HEK293T (cell line): ENCODE data around the gene FXYD7.
"Not testable (repeated sequence)": the region's sequence is repeated elsewhere in the genome, so short reads cannot be mapped to it uniquely, and the experiment has no call there.

ENCODE experiments used
- CTCF ChIA-PET: fragments of 350-600 bp; formaldehyde crosslinking; extraction: SDS; loops from one replicate; lab custom pipeline; 2021; ENCODE audit warnings: antibody characterized with exemption, inconsistent platforms; lab: Yijun Ruan, JAX
- POLR2A ChIA-PET: fragments of 350-600 bp; formaldehyde crosslinking; extraction: SDS; loops from one replicate; lab custom pipeline; 2020; ENCODE audit warnings: antibody characterized with exemption, inconsistent platforms; lab: Yijun Ruan, JAX
- DNase-seq: peaks from one replicate; pipeline ENCODE4 v3.0.0; 2012; ENCODE audit warnings: mixed read lengths; ENCODE audit errors: extremely low spot score
- ARNT ChIP-seq: fragments of 450-650 bp; IDR thresholded peaks from 2 replicates; pipeline ENCODE4 v1.6.1; 2017; ENCODE audit warnings: mild to moderate bottlenecking
- BHLHE40 ChIP-seq: fragments of 450-650 bp; IDR thresholded peaks from 2 replicates; pipeline ENCODE4 v1.6.1; 2016; ENCODE audit warnings: mild to moderate bottlenecking, moderate library complexity, borderline replicate concordance
- CTBP1 ChIP-seq: fragments of 450-650 bp; IDR thresholded peaks from 2 replicates; pipeline ENCODE4 v1.6.1; 2016; ENCODE audit warnings: borderline replicate concordance
- ELF4 ChIP-seq: fragments of 450-650 bp; IDR thresholded peaks from 2 replicates; pipeline ENCODE4 v1.6.1; 2017; ENCODE audit warnings: antibody characterized with exemption
- FOXA1 ChIP-seq: fragments of 450-650 bp; IDR thresholded peaks from 2 replicates; pipeline ENCODE4 v1.6.1; 2016; ENCODE audit warnings: mild to moderate bottlenecking
- FOXK2 ChIP-seq: fragments of 450-650 bp; IDR thresholded peaks from 2 replicates; pipeline ENCODE4 v1.6.1; 2016; ENCODE audit warnings: mild to moderate bottlenecking
- FOXM1 ChIP-seq: fragments of 450-650 bp; IDR thresholded peaks from 2 replicates; pipeline ENCODE4 v1.6.1; 2017; ENCODE audit warnings: mild to moderate bottlenecking, borderline replicate concordance
- HDGF ChIP-seq: fragments of 450-650 bp; IDR thresholded peaks from 2 replicates; pipeline ENCODE4 v1.6.1; 2017; ENCODE audit warnings: antibody characterized with exemption, borderline replicate concordance
- L3MBTL2 ChIP-seq: fragments of 450-650 bp; conservative IDR thresholded peaks from 2 replicates; pipeline ENCODE4 v1.6.1; 2016; ENCODE audit warnings: mild to moderate bottlenecking
- LEF1 ChIP-seq: fragments of 450-650 bp; IDR thresholded peaks from 2 replicates; pipeline ENCODE4 v1.6.1; 2017; ENCODE audit warnings: mild to moderate bottlenecking, borderline replicate concordance
- NFRKB ChIP-seq: fragments of 450-650 bp; IDR thresholded peaks from 2 replicates; pipeline ENCODE4 v1.6.1; 2016; ENCODE audit warnings: mild to moderate bottlenecking, moderate library complexity
- SP1 ChIP-seq: fragments of 450-650 bp; IDR thresholded peaks from 2 replicates; pipeline ENCODE4 v1.6.1; 2017
- SUZ12 ChIP-seq: fragments of 450-650 bp; IDR thresholded peaks from 2 replicates; pipeline ENCODE4 v1.6.1; 2016; ENCODE audit warnings: mild to moderate bottlenecking
- TARDBP ChIP-seq: fragments of 450-650 bp; IDR thresholded peaks from 2 replicates; pipeline ENCODE4 v1.6.1; 2016
- ZNF384 ChIP-seq: fragments of 450-650 bp; IDR thresholded peaks from 2 replicates; pipeline ENCODE4 v1.6.1; 2016
- TF ChIP-seq, protein P1 (sequence below): fragments of 450-650 bp; IDR thresholded peaks from 2 replicates; pipeline ENCODE4 v1.6.1; 2016

FXYD7 gene

GRCh38 chr19:35125270-35125717, 17.8 kb upstream of the FXYD7 start:
- TF ChIP-seq L3MBTL2, result no peak
- no peak for TF ChIP-seq NFRKB
- no peak for TF ChIP-seq SP1
- no peak for TF ChIP-seq ELF4
- TF ChIP-seq FOXM1, result no peak
- TF ChIP-seq SUZ12, result no peak
- TF ChIP-seq BHLHE40, result no peak
- no peak for TF ChIP-seq ZNF384
- TF ChIP-seq, protein P1, sequence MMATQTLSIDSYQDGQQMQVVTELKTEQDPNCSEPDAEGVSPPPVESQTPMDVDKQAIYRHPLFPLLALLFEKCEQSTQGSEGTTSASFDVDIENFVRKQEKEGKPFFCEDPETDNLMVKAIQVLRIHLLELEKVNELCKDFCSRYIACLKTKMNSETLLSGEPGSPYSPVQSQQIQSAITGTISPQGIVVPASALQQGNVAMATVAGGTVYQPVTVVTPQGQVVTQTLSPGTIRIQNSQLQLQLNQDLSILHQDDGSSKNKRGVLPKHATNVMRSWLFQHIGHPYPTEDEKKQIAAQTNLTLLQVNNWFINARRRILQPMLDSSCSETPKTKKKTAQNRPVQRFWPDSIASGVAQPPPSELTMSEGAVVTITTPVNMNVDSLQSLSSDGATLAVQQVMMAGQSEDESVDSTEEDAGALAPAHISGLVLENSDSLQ, result no peak
- TF ChIP-seq LEF1, result no peak
- no peak for TF ChIP-seq FOXA1
- no peak for TF ChIP-seq FOXK2
- TF ChIP-seq CTBP1, result no peak
- ChIA-PET POLR2A (interaction anchor here (1.0 to 1.5 kb wide), 3 partner anchors 11 to 79 kb away, joined by 4 to 6 read pairs (median 4); no protein-coding TSS in a partner anchor), CTCF (interaction anchor here (1.2 kb wide), 1 partner anchor 10 kb away, joined by 3 read pairs; no protein-coding TSS in a partner anchor)
- no peak for DNase-seq

DNA sequence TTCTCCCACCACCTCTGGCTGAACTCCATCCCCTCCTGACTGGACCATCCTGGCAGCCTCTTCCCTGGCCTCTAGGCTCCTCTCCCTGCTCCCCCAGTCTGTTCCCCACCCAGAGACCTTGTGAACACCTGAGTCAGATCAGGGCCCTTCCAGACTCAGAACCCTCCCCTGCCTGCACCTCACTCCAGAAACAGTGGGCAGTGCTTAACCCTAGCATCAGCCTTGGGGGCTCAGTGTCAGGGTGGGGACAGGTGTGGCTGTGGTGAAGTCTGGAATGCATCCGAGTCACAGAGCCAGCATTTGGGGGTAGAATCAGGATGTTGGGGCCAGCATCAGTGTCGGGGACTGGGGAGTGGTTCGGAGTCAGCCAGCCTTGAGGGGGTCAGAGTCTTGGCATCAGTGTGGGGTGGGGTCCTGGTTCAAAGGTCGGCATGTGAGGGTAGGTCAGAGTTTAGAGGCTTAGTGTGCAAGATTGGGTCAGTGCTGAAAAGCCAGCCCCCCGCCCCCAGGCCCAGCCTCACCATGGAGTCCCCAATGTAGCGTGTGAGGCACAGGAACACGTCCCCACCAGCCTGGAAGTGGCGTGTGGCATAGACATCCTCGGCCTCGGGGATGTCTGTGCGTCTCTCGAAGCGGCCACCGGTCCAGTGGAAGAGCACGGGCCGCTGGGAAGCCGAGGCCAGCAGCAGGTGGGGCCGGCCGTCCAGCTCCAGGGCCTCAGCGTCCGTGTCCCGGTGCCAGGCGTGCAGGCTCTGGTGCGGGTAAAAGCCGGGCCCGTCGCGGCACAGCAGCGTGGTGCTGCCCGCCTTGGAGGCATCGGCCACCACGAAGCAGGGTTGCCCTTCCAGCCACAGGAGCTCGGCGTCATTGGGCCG, 17.1 kb upstream of the FXYD7 start:
- TF ChIP-seq ARNT (no peak), BHLHE40 (no peak), ELF4 (no peak), HDGF (no peak), L3MBTL2 (no peak), NFRKB (no peak), FOXK2 (no peak), SUZ12 (no peak), FOXM1 (no peak), LEF1 (no peak)
- TF ChIP-seq, protein P1, result no peak
- ChIA-PET POLR2A (no interaction called here), CTCF (interaction anchor here (0.6 to 1.3 kb wide), 3 partner anchors 10 to 81 kb away, joined by 3 to 4 read pairs (median 3); no protein-coding TSS in a partner anchor)
- no peak for DNase-seq

DNA sequence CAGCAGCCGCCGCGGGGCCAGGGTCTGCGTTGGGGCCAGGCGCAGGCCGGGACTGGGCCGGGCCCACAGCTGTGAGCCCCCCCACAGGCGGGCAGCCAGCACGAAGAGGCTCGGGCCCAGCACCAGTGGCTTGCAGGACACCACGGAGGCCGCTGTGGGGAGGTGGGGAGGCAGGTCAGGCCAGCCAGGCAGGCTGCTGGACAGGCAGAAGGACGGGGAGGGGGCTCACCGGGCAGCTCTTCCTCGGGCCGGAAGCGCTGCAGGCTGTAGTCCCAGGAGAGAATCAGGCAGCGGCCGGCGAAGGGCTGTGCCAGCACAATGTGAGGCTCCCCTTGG, 16.5 kb upstream of the FXYD7 start:
- DNase-seq, result no peak
- CTCF ChIA-PET, result interaction anchor here (0.6 to 1.3 kb wide), 2 partner anchors 9 to 82 kb away, joined by 3 to 4 read pairs; no protein-coding TSS in a partner anchor
- POLR2A ChIA-PET, result no interaction called here
- TF ChIP-seq L3MBTL2 (no peak), ELF4 (no peak), SP1 (no peak), SUZ12 (no peak), BHLHE40 (no peak), HDGF (no peak), CTBP1 (no peak), FOXA1 (no peak), FOXK2 (no peak)

- no peak for DNase-seq
- POLR2A ChIA-PET, result interaction anchor here (1.0 kb wide), 1 partner anchor 14 kb away, joined by 4 read pairs; no protein-coding TSS in a partner anchor
- CTCF ChIA-PET, result interaction anchor here (0.7 kb wide), 1 partner anchor 13 kb away, joined by 3 read pairs; no protein-coding TSS in a partner anchor
- TF ChIP-seq BHLHE40, result no peak
- TF ChIP-seq, protein P1, result no peak
- no peak for TF ChIP-seq ELF4
- no peak for TF ChIP-seq ARNT
These were observed 15.2 kb upstream of the FXYD7 start for GRCh38 chr19:35127871-35128270.

- TF ChIP-seq BHLHE40 (no peak), ZNF384 (no peak), CTBP1 (no peak), FOXM1 (no peak), FOXA1 (no peak), TARDBP (no peak), ELF4 (no peak), ARNT (no peak), HDGF (no peak), NFRKB (no peak), SUZ12 (no peak), FOXK2 (no peak), SP1 (no peak), LEF1 (no peak), L3MBTL2 (no peak)
- TF ChIP-seq, protein P1, result no peak
- CTCF ChIA-PET, result no interaction called here
- POLR2A ChIA-PET, result interaction anchor here (1.0 kb wide), 1 partner anchor 13 kb away, joined by 4 read pairs; no protein-coding TSS in a partner anchor
- DNase-seq, result no peak
These were observed 14.5 kb upstream of the FXYD7 start for GRCh38 chr19:35128398-35129057.

- POLR2A ChIA-PET, CTCF ChIA-PET, DNase-seq: not testable (repeated sequence)
These were observed 13.3 kb upstream of the FXYD7 start for GRCh38 chr19:35129724-35130274.
